ENCODE results near the gene ENAH.

DNA sequence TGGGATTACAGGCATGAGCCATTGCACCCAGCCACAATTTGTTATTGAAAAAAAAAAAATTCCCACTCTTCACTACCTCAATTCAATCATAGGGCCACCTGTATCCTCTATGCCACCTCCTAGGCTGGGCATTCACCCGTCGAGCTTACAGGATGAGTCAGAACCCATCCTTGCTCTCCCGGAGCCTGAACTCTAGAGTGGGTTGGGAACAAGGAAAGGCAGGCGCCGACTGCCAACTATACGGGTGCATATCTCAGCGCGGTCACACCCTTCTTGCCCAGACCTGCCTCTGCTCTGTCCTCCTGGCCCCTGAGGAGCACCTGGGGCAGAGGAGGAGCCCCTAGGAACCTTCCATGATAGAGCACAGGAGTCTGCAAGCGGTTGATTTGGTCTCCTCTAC is 203.7 kb downstream of the ENAH start:
- TF ChIP-seq, protein P1, sequence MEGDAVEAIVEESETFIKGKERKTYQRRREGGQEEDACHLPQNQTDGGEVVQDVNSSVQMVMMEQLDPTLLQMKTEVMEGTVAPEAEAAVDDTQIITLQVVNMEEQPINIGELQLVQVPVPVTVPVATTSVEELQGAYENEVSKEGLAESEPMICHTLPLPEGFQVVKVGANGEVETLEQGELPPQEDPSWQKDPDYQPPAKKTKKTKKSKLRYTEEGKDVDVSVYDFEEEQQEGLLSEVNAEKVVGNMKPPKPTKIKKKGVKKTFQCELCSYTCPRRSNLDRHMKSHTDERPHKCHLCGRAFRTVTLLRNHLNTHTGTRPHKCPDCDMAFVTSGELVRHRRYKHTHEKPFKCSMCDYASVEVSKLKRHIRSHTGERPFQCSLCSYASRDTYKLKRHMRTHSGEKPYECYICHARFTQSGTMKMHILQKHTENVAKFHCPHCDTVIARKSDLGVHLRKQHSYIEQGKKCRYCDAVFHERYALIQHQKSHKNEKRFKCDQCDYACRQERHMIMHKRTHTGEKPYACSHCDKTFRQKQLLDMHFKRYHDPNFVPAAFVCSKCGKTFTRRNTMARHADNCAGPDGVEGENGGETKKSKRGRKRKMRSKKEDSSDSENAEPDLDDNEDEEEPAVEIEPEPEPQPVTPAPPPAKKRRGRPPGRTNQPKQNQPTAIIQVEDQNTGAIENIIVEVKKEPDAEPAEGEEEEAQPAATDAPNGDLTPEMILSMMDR (IDR thresholded peaks at IDR 0.05): no peak
- no peak for TF ChIP-seq EP300 (IDR thresholded peaks at IDR 0.05; ENCODE audit: borderline replicate concordance in 1 of 2, low read depth in 1 of 2, low read length in 1 of 2)
- no peak; the same call in 1 of the 2 replicates for TF ChIP-seq JUND (IDR thresholded peaks at IDR 0.05)
- TF ChIP-seq MXI1 (IDR thresholded peaks at IDR 0.05; ENCODE audit: low read depth, low read length): no peak
